HL-60 (cell line): Measurements from ENCODE around the gene SNAPIN.
A peak's percentile ranks its signal among the peaks of the same experiment; 100 is the strongest.
"Not testable (repeated sequence)": the region's sequence is repeated elsewhere in the genome, so short reads cannot be mapped to it uniquely, and the experiment has no call there.

ENCODE experiments used
- DNase-seq, 2 experiments: peaks; one replicate each; pipeline ENCODE4 v3.0.0-alpha.2; 2010 to 2020; ENCODE audit warnings: low read depth in 1 of 2, low spot score in 1 of 2
- H3K27ac ChIP-seq: fragments of 250-450 bp; sonication (Bioruptor Pico); replicated peaks from 2 replicates; pipeline ENCODE4 v1.5.1; 2020; ENCODE audit warnings: mild to moderate bottlenecking, moderate library complexity
- H3K27me3 ChIP-seq: fragments of 250-450 bp; sonication (Bioruptor Pico); 2 replicates; pipeline ENCODE4 v1.5.1; 2021; ENCODE audit warnings: mild to moderate bottlenecking, moderate library complexity; ENCODE audit not compliant: insufficient read depth, poor library complexity, severe bottlenecking
- H3K4me3 ChIP-seq: replicated peaks from 2 replicates; pipeline ENCODE4 v1.5.1; 2011; ENCODE audit warnings: mild to moderate bottlenecking, control low read depth, low read length; ENCODE audit not compliant: insufficient read depth
- CTCF ChIP-seq: IDR thresholded peaks from one replicate; pipeline ENCODE4 v1.5.1; 2011; ENCODE audit warnings: low read length, control low read depth, inconsistent platforms; ENCODE audit not compliant: insufficient read depth
- GABPA ChIP-seq: IDR thresholded peaks from 2 replicates; pipeline ENCODE4 v1.6.1; 2012; ENCODE audit warnings: low read depth
- POLR2AphosphoS5 ChIP-seq: IDR thresholded peaks from 2 replicates; pipeline ENCODE4 v1.6.1; 2012; ENCODE audit warnings: low read depth
- SPI1 ChIP-seq: IDR thresholded peaks from 2 replicates; pipeline ENCODE4 v1.6.1; 2012; ENCODE audit warnings: low read depth, mild to moderate bottlenecking, borderline replicate concordance
- TF ChIP-seq, protein P1 (sequence below): IDR thresholded peaks from 2 replicates; pipeline ENCODE4 v1.6.1; 2012; ENCODE audit warnings: low read depth; ENCODE audit not compliant: insufficient replicate concordance

SNAPIN gene

DNA sequence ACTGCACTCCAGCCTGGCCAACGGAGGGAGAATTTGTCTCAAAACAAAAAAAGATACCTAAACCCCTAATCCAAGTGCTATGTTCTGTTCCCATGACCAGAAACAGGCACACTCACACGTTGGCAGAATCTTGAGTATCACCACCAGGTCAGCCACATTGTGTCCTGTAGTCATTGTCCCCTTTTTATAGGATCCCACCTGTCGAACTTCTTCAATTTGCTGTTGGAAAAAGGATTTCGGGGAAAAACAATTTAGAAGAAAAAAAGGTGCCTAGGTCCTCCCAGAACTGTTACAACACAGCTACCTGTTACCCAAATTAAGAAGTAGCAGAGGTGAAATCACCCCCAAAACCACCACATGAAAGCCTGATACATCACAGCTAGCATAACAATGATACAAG, 8.9 kb downstream of the SNAPIN start:
- no peak for DNase-seq
- Histone ChIP-seq H3K4me3 (no peak overlapping the region), H3K27ac (no peak overlapping the region), H3K27me3 (no peaks in the 10 kb centered on the region)
- TF ChIP-seq, protein P1, sequence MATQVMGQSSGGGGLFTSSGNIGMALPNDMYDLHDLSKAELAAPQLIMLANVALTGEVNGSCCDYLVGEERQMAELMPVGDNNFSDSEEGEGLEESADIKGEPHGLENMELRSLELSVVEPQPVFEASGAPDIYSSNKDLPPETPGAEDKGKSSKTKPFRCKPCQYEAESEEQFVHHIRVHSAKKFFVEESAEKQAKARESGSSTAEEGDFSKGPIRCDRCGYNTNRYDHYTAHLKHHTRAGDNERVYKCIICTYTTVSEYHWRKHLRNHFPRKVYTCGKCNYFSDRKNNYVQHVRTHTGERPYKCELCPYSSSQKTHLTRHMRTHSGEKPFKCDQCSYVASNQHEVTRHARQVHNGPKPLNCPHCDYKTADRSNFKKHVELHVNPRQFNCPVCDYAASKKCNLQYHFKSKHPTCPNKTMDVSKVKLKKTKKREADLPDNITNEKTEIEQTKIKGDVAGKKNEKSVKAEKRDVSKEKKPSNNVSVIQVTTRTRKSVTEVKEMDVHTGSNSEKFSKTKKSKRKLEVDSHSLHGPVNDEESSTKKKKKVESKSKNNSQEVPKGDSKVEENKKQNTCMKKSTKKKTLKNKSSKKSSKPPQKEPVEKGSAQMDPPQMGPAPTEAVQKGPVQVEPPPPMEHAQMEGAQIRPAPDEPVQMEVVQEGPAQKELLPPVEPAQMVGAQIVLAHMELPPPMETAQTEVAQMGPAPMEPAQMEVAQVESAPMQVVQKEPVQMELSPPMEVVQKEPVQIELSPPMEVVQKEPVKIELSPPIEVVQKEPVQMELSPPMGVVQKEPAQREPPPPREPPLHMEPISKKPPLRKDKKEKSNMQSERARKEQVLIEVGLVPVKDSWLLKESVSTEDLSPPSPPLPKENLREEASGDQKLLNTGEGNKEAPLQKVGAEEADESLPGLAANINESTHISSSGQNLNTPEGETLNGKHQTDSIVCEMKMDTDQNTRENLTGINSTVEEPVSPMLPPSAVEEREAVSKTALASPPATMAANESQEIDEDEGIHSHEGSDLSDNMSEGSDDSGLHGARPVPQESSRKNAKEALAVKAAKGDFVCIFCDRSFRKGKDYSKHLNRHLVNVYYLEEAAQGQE: no peak
- no peak for TF ChIP-seq POLR2AphosphoS5
- TF ChIP-seq SPI1: no peak
- no peak for TF ChIP-seq GABPA
- TF ChIP-seq CTCF: no peak

DNA sequence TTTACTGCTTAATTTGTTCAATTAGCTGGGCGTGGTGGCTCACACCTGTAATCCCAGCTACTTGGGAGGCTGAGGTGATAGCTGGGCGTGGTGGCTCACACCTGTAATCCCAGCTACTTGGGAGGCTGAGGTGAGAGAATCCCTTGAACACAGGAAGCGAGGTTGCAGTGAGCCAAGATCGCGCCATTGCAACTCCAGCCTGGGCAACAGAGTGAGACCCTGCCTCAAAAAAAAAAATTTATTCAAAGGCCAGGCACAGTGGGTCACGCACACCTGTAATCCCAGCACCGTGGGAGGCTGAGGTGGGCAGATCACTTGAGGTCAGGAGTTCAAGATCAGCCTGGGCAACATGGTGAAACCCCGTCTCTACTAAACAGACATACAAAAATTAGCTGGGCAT, 10.2 kb downstream of the SNAPIN start:
- not testable (repeated sequence) for H3K4me3 ChIP-seq, H3K27ac ChIP-seq, H3K27me3 ChIP-seq

DNA sequence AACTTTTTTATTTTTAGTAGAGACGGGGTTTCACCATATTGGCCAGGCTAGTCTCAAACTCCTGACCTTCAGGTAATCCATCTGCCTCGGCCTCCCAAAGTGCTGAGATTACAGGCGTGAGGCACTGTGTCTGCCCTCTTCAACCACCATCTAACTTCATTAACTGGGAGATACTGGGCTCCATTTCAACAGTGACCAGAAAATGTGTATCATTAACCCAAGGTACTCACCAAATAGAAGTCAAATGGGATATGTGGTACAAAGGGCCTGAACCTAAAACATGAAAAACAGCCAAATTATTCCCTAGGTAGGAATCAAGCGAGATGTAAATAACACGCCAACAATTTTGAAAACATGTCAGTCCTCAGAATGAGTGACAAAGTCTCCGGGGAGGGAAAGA, 11.1 kb downstream of the SNAPIN start:
- H3K27ac ChIP-seq: peak overlapping the region; percentile 88
- peak overlapping the region; percentile 97 for H3K4me3 ChIP-seq

More for the DNA sequence above, 10.2 kb downstream of the SNAPIN start:
- DNase-seq: not testable (repeated sequence)

More for the DNA sequence above, 11.1 kb downstream of the SNAPIN start:
- no peaks in the 10 kb centered on the region for H3K27me3 ChIP-seq
- TF ChIP-seq CTCF: no peak
- TF ChIP-seq GABPA: no peak
- no peak for TF ChIP-seq SPI1
- TF ChIP-seq POLR2AphosphoS5: no peak
- TF ChIP-seq, protein P1: no peak
- DNase-seq: no peak
